DND-41 (cell line): ENCODE results near the gene BRDT.

Experiments
- ATAC-seq: fragments of 200-7000 bp; cut with Tn5 transposase; 3 replicates; pipeline ENCODE4 v1.9.1; 2021; ENCODE audit warnings: low read depth; ENCODE audit not compliant: insufficient read depth
- DNase-seq: peaks from one replicate; pipeline ENCODE4 v3.0.0-alpha.2; 2020
- H2AFZ ChIP-seq: 2 replicates; pipeline ENCODE4 v1.6.0; 2012; ENCODE audit warnings: low read depth, low read length
- H3K27ac ChIP-seq: 2 replicates; pipeline ENCODE4 v1.5.1; 2012; ENCODE audit warnings: low read length, inconsistent platforms
- H3K27me3 ChIP-seq: fragments of 200-600 bp; sonication (generic); 2 replicates; pipeline ENCODE4 v1.6.0; 2012; ENCODE audit warnings: low read length, mild to moderate bottlenecking, inconsistent platforms; ENCODE audit not compliant: insufficient read depth, poor library complexity
- H3K36me3 ChIP-seq: 2 replicates; pipeline ENCODE4 v1.5.1; 2012; ENCODE audit warnings: low read length, inconsistent platforms; ENCODE audit not compliant: insufficient read depth
- H3K4me1 ChIP-seq: 2 replicates; pipeline ENCODE4 v1.5.1; 2012; ENCODE audit warnings: mild to moderate bottlenecking, low read length; ENCODE audit not compliant: insufficient read depth
- H3K4me2 ChIP-seq: 2 replicates; pipeline ENCODE4 v1.6.0; 2012; ENCODE audit warnings: mild to moderate bottlenecking, moderate library complexity, low read length, inconsistent platforms; ENCODE audit not compliant: insufficient read depth
- H3K4me3 ChIP-seq, 2 experiments: fragments of 200-600 bp in 1 of 2; shearing (Covaris generic) in 1 of 2; 2 replicates each; pipeline ENCODE4 v1.5.1; 2012 to 2016; ENCODE audit warnings: inconsistent platforms in 2 of 2, low read length in 2 of 2, mild to moderate bottlenecking in 2 of 2, low read depth in 1 of 2, moderate library complexity in 1 of 2
- H3K79me2 ChIP-seq: 2 replicates; pipeline ENCODE4 v1.6.0; 2012; ENCODE audit warnings: low read length, inconsistent platforms; ENCODE audit not compliant: insufficient read depth
- H3K9ac ChIP-seq: 2 replicates; pipeline ENCODE4 v1.6.0; 2012; ENCODE audit warnings: low read depth, mild to moderate bottlenecking, inconsistent platforms, low read length, moderate library complexity
- H3K9me3 ChIP-seq: 2 replicates; pipeline ENCODE4 v1.5.1; 2012; ENCODE audit warnings: low read length, moderate library complexity, mild to moderate bottlenecking, inconsistent platforms; ENCODE audit not compliant: insufficient read depth, severe bottlenecking
- H4K20me1 ChIP-seq: 2 replicates; pipeline ENCODE4 v1.6.0; 2012; ENCODE audit warnings: low read length; ENCODE audit not compliant: insufficient read depth
- EZH2 ChIP-seq: IDR thresholded peaks from 3 replicates; pipeline ENCODE4 v1.6.1; 2012; ENCODE audit warnings: borderline replicate concordance, low read depth, mild to moderate bottlenecking, moderate library complexity, low read length, inconsistent platforms; ENCODE audit not compliant: severe bottlenecking
- TF ChIP-seq, protein P1 (sequence below): IDR thresholded peaks from 2 replicates; pipeline ENCODE4 v1.5.1; 2012; ENCODE audit warnings: borderline replicate concordance, low read length, moderate library complexity, mild to moderate bottlenecking; ENCODE audit not compliant: poor library complexity, severe bottlenecking; ENCODE audit errors: extremely low read depth

The BRDT gene

GRCh38 chr1:91924146-91924545 lies 25.1 kb upstream of the BRDT start:
- Histone ChIP-seq H3K9ac (no peak overlapping the region), H4K20me1 (no peaks in the 10 kb centered on the region), H3K36me3 (no peaks in the 10 kb centered on the region), H3K4me3 (no peak overlapping the region), H3K4me1 (no peaks in the 10 kb centered on the region), H3K79me2 (no peaks in the 10 kb centered on the region), H3K9me3 (no peaks in the 10 kb centered on the region), H3K27ac (no peak overlapping the region), H3K27me3 (no peaks in the 10 kb centered on the region), H2AFZ (no peak overlapping the region), H3K4me2 (no peak overlapping the region)
- no peak for DNase-seq
- TF ChIP-seq EZH2, result no peak
- TF ChIP-seq, protein P1, sequence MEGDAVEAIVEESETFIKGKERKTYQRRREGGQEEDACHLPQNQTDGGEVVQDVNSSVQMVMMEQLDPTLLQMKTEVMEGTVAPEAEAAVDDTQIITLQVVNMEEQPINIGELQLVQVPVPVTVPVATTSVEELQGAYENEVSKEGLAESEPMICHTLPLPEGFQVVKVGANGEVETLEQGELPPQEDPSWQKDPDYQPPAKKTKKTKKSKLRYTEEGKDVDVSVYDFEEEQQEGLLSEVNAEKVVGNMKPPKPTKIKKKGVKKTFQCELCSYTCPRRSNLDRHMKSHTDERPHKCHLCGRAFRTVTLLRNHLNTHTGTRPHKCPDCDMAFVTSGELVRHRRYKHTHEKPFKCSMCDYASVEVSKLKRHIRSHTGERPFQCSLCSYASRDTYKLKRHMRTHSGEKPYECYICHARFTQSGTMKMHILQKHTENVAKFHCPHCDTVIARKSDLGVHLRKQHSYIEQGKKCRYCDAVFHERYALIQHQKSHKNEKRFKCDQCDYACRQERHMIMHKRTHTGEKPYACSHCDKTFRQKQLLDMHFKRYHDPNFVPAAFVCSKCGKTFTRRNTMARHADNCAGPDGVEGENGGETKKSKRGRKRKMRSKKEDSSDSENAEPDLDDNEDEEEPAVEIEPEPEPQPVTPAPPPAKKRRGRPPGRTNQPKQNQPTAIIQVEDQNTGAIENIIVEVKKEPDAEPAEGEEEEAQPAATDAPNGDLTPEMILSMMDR, result no peak
- ATAC-seq, result no peak

DNA sequence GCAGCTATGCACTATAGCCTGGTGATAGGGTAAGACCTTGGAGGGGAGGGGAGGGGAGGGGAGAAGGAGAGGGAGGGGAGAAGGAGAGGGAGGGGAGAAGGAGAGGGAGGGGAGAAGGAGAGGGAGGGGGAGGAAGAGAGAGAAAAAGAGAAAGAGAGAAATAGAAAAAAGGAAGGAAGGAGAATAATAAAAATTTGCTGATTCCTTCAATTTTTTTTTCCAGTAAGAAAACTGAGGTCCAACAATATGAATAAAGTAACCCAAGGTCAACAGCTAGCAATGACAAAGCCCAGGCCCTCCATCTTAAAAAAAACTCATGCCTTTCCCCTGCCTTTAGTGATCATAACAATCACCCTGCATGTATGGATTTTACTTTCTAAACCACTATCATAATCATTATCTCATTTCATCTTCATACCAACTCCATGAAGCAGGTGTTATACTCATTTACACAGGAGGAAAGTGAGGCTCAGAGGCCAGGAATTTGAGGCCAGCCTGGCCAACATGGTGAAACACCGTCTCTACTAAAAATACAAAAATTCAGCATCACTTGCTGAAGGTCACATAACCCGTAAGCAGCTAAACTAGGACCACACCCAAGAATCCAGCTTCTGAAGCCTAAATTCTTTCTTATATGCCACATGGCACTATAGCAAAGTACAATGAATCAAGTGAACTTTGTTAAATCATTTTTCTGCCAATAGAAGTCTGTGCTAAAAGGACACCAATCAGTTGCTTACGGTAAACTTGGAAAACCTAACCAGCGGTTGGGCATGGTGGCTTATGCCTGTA lies 23.4 kb upstream of the BRDT start:
- no peaks in the 10 kb centered on the region for H3K4me1 ChIP-seq
- H3K27me3 ChIP-seq, result no peaks in the 10 kb centered on the region
- no peak overlapping the region for H2AFZ ChIP-seq
- H3K4me2 ChIP-seq, result no peak overlapping the region
- H4K20me1 ChIP-seq, result no peaks in the 10 kb centered on the region
- ATAC-seq, result no peak
- H3K36me3 ChIP-seq, result no peaks in the 10 kb centered on the region
- no peak overlapping the region for H3K9ac ChIP-seq
- H3K9me3 ChIP-seq, result no peaks in the 10 kb centered on the region
- no peak overlapping the region for H3K4me3 ChIP-seq
- DNase-seq, result no peak
- TF ChIP-seq, protein P1, result no peak
- no peak for TF ChIP-seq EZH2
- no peak overlapping the region for H3K27ac ChIP-seq
- H3K79me2 ChIP-seq, result no peaks in the 10 kb centered on the region

DNA sequence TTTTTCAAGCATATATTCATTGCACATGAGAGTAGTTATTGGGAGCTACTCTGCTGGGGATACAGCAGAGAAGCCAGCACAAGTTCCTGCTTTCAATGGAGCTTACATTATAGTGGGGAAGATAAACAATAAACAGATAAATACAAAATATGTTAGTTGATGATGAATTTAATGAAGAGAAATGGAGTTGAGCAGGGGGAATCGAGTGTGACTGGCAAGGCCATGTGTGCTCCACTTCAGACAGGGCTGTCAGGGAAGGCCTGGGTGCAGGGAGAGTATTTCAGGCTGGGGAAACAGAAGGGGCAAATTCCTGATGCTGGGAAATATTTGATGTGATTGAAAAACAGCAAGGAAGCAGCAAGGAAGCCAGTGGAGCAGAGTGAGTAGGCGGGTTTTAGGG lies 21.2 kb upstream of the BRDT start:
- no peak overlapping the region for H3K4me2 ChIP-seq
- TF ChIP-seq, protein P1, result no peak
- TF ChIP-seq EZH2, result no peak
- H3K27me3 ChIP-seq, result no peaks in the 10 kb centered on the region
- H3K27ac ChIP-seq, result no peak overlapping the region
- H3K9me3 ChIP-seq, result no peaks in the 10 kb centered on the region
- H3K4me1 ChIP-seq, result no peaks in the 10 kb centered on the region
- H3K36me3 ChIP-seq, result no peaks in the 10 kb centered on the region
- no peak overlapping the region for H3K9ac ChIP-seq
- no peak for ATAC-seq
- H3K4me3 ChIP-seq, result no peak overlapping the region
- H3K79me2 ChIP-seq, result no peaks in the 10 kb centered on the region
- no peaks in the 10 kb centered on the region for H4K20me1 ChIP-seq
- DNase-seq, result no peak
- no peak overlapping the region for H2AFZ ChIP-seq

DNA sequence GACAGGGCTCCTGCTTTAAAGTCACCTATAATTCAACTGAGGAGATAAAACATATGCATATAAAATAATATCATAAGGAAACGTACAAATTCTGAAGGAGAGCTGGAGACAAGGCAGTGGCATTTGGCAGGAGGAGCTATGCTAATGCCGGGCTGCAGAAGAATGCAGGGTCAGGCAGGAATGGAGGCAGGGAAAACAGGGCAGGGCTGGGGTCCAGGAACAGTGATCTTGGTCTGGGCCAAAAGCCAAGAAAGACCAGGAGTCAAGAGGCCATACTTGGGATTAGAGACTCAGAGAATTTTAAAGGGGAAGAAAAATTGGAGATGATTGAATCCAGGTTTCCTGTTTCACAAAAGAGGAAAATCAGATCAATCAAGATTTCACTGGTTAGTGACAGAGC lies 20.0 kb upstream of the BRDT start:
- no peak overlapping the region for H3K27ac ChIP-seq
- H3K9me3 ChIP-seq, result no peaks in the 10 kb centered on the region
- no peaks in the 10 kb centered on the region for H3K36me3 ChIP-seq
- H3K4me1 ChIP-seq, result no peaks in the 10 kb centered on the region
- no peak for ATAC-seq
- no peaks in the 10 kb centered on the region for H3K27me3 ChIP-seq
- H3K4me3 ChIP-seq, result no peak overlapping the region
- no peaks in the 10 kb centered on the region for H4K20me1 ChIP-seq
- H3K79me2 ChIP-seq, result no peaks in the 10 kb centered on the region
- H2AFZ ChIP-seq, result no peak overlapping the region
- no peak for DNase-seq
- H3K9ac ChIP-seq, result no peak overlapping the region
- TF ChIP-seq, protein P1, result no peak
- TF ChIP-seq EZH2, result no peak
- H3K4me2 ChIP-seq, result no peak overlapping the region
